Measurements from ENCODE around the gene TEX9.
A peak's percentile ranks its signal among the peaks of the same experiment; 100 is the strongest.
"Not testable (repeated sequence)": the region's sequence is repeated elsewhere in the genome, so short reads cannot be mapped to it uniquely, and the experiment has no call there.

TEX9 gene

GRCh38 chr15:56365075-56365711 lies at the start of gene TEX9:
Gene TEX9 (plus strand): TSS chr15:56365426. CDS start chr15:56365451, 25 bp downstream.
- peak; percentile 99 for DNase-seq

- DNase-seq, result not testable (repeated sequence)
Measured at GRCh38 chr15:56316561-56316960, 48.7 kb upstream of the TEX9 start.

- no peak for DNase-seq
Measured at GRCh38 chr15:56320316-56320715, 44.9 kb upstream of the TEX9 start.

GRCh38 chr15:56320861-56321260 lies 44.4 kb upstream of the TEX9 start:
- no peak for DNase-seq

GRCh38 chr15:56322444-56322843 lies 42.8 kb upstream of the TEX9 start:
- DNase-seq, result no peak

- DNase-seq, result no peak
Measured at GRCh38 chr15:56323435-56323834, 41.8 kb upstream of the TEX9 start.

GRCh38 chr15:56325186-56325585 lies 40.0 kb upstream of the TEX9 start:
- DNase-seq, result no peak

GRCh38 chr15:56327721-56328502 lies 37.3 kb upstream of the TEX9 start:
- DNase-seq, result no peak

- peak; percentile 22 for DNase-seq
Measured at GRCh38 chr15:56337084-56337725, 28.0 kb upstream of the TEX9 start.

GRCh38 chr15:56339594-56339993 lies 25.6 kb upstream of the TEX9 start:
- DNase-seq, result no peak

GRCh38 chr15:56341201-56341600 lies 24.0 kb upstream of the TEX9 start:
- DNase-seq, result peak; percentile 76

- peak; percentile 97 for DNase-seq
Measured at GRCh38 chr15:56342653-56343052, 22.6 kb upstream of the TEX9 start.

- no peak for DNase-seq
Measured at GRCh38 chr15:56343879-56344278, 21.3 kb upstream of the TEX9 start.

GRCh38 chr15:56344336-56344735 lies 20.9 kb upstream of the TEX9 start:
- DNase-seq, result no peak

- no peak for DNase-seq
Measured at GRCh38 chr15:56346414-56346813, 18.8 kb upstream of the TEX9 start.

- no peak for DNase-seq
Measured at GRCh38 chr15:56349554-56349953, 15.7 kb upstream of the TEX9 start.

GRCh38 chr15:56351353-56351752 lies 13.9 kb upstream of the TEX9 start:
- DNase-seq, result no peak

GRCh38 chr15:56351957-56352506 lies 13.2 kb upstream of the TEX9 start:
- no peak for DNase-seq

GRCh38 chr15:56353119-56353518 lies 12.1 kb upstream of the TEX9 start:
- DNase-seq, result no peak

GRCh38 chr15:56353740-56354139 lies 11.5 kb upstream of the TEX9 start:
- no peak for DNase-seq

GRCh38 chr15:56356616-56357015 lies 8.6 kb upstream of the TEX9 start:
- peak; percentile 89 for DNase-seq

GRCh38 chr15:56358604-56359003 lies 6.6 kb upstream of the TEX9 start:
- no peak for DNase-seq

- DNase-seq, result no peak
Measured at GRCh38 chr15:56361987-56362386, 3.2 kb upstream of the TEX9 start.

GRCh38 chr15:56366211-56366610 lies 985 bp downstream of the TEX9 start:
- DNase-seq, result peak; percentile 88

Measured in NCI-H69 (cell line).